Femur (tissue), 1 donor: Measurements from ENCODE around the gene SLC38A2.
A peak's percentile ranks its signal among the peaks of the same experiment; 100 is the strongest.

Source experiments
- DNase-seq: peaks from one replicate; pipeline ENCODE4 v3.0.0-alpha.2; 2017

Gene SLC38A2

GRCh38 chr12:46373301-46374296 is 1.0 kb upstream of the SLC38A2 start:
- DNase-seq: peak; percentile 71

DNA sequence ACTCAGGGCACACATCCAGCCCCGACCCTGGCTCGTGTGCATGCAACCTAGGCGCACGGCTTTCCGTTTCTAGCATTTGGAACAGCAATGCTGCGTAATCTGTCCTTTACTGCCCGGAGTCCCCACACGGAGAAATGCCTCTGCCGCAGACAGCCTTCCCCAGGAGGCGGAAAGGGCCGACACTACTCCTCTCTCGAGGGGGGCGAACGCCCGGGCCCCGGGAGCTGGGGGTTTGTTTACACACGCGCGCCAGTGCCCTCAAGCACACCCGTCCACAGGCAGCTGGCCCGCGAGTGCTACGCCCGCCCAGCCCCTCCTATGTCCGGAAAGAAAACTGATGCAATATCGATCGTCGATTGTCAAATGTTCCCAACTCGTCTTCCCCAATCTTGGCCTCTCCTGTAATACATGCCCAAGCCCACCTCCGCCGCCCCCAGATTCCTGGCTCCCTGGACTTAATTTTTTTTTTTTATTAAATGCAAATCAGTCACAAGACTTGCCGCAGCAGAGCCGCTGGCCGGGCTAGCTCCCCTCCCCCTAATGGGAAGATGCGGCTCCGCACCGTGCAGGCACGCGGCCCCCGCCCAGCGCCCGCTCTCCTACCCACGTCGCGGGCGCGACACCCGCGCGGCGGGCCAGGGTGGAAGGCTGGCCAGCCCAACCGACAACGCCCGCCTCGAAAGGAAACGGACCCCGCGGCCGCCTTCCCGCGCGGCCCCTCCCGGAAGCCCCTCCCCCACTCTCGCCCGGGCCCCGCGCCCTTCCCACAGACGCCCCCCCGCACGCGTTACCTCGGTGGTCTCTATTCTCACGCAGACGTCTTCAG is 642 bp downstream of the SLC38A2 start:
- peak; percentile 79 for DNase-seq

- DNase-seq: peak; percentile 93
Observed at GRCh38 chr12:46370792-46371717, 1.5 kb downstream of the SLC38A2 start.

- DNase-seq: no peak
Observed at GRCh38 chr12:46370380-46370734, 2.2 kb downstream of the SLC38A2 start.

DNA sequence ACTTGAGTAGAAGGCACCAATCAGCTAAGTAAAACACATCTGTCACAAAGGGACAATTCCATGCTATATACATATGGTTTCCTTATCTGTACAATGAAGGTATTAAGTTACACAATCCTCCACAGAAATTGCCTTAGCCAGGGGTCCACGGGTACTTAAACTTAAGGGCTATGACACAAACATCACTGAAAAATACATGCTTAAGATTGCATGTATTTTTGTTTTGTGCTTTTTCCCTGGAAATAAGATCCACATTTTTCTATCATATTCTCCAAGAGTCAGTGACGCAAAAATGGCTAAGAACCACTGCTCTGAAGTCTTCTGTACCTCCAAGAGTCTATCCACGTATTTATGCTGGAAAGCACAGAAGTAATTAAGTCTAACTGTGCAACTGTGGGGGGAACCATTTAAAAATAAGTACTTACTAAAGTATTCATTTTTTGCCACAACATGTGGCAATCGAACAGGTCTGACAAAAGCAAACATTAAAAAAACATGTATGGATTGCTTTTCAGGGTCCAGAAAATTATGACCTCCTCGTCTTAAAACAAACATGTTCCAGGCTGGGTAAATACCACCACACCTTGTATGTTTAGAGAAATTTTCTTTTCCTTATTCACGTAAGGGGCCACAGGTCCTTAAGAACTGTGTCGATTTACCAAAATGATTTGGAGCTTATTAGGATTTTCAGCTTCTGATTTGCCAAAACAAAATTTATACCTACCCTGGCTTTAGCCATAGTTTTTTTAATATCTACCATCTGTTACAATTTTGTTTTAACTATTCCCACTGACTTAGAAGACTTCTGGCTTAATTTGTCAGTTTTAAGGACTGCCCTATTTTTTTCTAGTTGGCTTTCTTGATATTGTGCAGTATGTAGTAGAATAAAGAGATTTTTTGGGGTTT is 2.8 kb downstream of the SLC38A2 start:
- DNase-seq: no peak

DNA sequence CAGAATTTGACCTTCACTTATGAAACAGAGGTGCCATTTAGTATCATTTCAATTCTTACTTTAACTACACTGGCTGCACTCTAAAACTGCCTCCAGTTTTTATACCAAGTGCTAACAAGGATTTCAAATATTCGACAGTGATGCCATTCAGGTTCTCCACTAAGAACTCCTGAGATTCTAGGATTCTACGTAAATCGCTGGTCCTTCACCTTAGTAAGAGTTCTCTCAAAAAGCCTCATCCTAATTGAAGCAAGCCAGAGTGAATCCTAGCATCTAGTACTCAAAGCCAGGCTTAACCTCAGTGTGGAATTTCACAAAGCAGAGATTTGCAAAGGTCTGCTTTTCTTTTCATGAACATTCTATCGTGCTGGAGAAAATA is 3.5 kb downstream of the SLC38A2 start:
- no peak for DNase-seq

GRCh38 chr12:46368684-46369083 is 3.9 kb downstream of the SLC38A2 start:
- DNase-seq: no peak

GRCh38 chr12:46368138-46368537 is 4.4 kb downstream of the SLC38A2 start:
- DNase-seq: no peak

DNA sequence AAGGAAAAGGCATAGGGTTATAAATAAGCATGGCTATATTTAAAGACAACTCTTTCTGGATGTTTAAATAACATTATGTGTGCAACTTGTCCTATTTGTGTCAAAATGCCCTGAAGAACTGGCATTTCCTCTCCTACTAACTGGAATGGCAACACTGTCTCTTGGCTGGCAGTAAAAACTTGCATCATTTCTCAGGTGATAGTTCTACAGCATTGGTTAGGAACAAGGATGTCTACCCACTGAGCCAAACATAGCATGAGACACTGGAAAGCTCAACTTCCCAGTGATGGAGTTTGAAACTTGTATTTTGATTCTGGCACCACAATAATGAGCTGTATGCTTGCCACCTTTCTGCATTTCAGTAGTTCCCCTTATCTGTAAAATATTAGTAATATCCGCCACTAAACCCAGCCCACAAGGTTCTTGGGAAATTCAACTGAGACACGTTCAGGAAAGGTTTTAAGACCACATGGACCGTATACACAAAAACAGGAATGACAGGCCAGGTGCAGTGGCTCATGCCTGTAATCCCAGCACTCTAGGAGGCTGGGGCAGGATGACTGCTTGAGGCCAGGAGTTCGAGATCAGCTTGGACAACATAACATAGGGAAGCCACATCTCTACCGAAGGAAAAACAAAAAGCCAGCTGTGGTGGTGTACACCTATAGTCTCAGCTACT is 5.1 kb downstream of the SLC38A2 start:
- DNase-seq: no peak

- DNase-seq: no peak
Observed at GRCh38 chr12:46366771-46367170, 5.8 kb downstream of the SLC38A2 start.

GRCh38 chr12:46365951-46366379 is 6.6 kb downstream of the SLC38A2 start:
- no peak for DNase-seq

DNA sequence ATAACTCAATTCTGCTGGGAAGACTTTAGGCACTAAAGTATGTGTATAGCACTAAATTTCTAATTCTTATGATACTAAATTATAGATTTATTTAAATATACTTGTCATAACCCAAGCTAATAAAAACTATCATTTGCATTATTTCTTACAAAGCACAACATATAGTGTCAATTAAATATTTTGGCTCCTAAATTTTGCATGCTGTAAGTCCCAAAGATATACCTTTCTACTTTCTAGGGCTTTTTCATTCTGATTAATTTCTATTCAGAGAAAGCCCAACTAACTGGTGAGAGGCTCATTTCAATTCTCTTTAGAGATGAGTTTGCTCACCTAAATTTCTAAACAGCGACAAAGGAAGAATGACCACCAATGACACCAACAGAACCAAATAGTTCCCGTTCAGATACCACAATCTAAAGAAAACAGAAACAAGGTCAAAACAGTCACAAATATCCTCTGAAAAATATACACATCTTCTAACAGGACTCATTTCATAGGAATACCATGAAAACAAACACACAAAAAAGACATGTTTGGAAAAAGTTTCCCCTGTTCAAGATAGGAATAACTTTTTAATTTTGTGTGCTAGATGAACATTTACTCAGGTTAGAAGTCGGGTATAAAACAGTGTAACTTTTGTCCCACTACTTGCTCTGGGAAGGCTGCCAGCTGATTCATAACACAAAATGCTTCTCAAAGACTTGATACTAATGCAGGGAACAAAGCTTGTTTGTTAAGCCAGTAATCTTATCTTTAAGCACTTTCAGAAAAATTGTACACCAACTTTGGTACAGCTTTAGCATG is 7.6 kb downstream of the SLC38A2 start:
- DNase-seq: no peak

- DNase-seq: no peak
Observed at GRCh38 chr12:46364300-46364696, 8.3 kb downstream of the SLC38A2 start.

DNA sequence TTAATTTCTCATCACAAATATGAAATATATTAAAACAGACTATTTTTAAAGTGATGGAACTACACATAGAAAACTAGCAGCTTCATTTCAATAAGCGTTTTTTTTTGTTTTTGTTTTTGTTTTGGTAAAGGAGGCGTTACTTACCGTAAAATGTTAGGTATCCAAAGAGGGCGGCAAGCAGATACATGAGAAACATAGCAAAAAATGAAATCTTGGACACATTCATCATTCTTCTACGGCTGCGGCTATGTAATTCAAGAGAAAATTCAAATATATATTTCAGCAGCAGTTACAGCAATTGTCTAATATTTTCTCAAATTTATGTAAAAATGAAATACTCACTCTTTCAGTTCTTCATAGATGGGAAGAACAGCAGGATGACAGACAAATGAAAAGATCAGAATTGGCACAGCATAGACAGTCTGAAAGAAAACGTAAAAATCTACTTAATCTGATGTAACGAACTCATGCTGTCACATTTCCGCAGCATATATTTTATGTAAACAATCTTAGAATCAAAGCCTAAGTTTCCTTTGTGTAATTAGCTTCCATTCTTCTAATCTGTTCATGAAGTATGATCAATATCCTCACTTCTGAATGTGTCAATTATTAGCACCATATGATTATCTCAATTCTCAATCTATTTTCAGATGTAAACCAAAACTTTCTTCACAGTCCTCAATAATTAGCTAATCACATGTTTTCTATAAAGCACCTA is 8.8 kb downstream of the SLC38A2 start:
- DNase-seq: no peak

DNA sequence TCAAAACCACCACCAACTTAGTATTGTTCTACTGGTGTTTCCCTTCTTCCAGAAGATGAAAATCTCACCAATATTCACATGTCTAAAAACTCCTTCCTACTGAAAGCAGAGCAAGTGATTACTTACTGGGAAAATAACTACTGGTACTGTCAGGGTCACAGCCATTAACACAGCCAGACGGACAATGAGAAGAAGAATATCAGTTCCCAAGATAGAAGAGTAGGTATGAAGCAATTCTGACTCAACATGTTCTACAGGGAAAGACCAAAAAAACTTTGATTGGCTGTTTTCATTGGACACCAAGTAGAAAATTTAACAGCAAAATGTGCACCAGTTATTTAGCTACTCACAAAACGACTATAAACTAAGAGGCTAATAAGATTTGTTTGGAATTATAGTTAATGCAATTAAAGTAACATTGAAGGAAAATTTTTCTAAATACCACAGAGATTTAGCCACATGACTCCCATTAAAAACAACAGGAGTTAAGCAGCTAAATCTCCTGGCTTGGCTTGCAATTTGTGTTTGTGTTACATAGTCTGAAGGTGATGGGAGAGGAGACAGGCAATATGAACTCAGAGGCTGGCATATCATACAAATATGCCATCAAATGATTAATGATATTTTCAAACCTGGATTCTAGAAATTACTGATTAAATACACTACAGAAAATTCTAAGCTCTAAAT is 9.5 kb downstream of the SLC38A2 start:
- no peak for DNase-seq

DNA sequence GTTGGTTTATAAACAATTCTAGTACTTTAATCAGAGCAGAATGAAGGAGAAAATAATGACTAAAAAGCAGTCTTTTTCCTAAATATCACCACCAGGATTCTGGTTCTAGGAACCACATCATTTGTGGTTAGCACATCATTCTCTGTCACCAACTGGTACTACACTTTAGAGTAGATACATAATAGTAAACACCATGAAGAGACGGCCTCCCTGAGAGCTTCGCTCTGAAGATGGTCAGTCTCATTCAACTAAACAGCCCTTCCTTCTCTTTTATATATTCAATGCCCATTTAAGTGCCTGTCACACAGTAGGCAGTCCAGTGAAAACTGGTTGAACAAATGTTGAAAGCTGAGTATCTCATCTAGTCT is 10.9 kb downstream of the SLC38A2 start:
- no peak for DNase-seq

DNA sequence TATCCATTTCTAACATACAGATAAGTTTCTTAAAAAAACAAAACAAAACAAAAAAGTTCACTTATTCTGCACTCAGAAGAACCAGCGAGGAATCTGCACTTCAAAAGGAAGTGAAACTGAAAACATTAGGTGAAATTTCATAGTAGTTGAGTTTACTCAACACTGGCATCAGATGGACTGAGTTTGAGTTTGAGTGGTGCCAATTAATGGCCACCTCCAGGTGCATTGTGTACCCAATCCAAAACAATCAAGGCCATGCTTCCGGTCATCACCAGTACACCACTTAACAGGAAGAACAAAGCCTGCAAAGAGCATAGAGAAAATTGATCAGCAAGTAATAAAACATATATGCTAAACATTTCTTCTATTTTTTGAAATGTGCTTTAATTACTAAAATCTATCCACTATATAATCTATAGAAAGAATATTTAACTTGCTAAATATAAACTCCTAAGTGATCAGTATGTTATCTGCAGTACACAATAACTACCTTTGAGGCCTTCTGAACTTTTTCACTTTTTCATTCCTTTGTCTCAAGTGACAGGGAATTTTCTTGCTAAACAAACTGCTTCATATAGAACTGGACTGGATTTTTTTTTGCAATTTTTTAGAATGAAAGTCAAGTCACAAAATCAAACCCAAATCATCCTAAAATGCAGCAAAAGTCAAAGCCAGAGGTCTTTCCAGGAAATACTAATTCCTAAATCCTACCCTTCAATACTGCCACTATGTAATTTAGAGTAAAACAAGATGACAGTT is 11.5 kb downstream of the SLC38A2 start:
- DNase-seq: no peak

GRCh38 chr12:46360370-46360769 is 12.2 kb downstream of the SLC38A2 start:
- DNase-seq: no peak
